ENCODE measurements around the gene ZNF217. TPM values are rescaled to one million over a fixed set of nuclear protein-coding genes. Genes with fewer than 3 reads are reported as not detected.

The ZNF217 gene
- total and polyA plus RNA-seq, 9 of the 15 experiments (the other 6 are each of a cell fraction or from before 2014, with no cell fraction given), result 3.0 to 41.8 (median 16.8) TPM

DNA sequence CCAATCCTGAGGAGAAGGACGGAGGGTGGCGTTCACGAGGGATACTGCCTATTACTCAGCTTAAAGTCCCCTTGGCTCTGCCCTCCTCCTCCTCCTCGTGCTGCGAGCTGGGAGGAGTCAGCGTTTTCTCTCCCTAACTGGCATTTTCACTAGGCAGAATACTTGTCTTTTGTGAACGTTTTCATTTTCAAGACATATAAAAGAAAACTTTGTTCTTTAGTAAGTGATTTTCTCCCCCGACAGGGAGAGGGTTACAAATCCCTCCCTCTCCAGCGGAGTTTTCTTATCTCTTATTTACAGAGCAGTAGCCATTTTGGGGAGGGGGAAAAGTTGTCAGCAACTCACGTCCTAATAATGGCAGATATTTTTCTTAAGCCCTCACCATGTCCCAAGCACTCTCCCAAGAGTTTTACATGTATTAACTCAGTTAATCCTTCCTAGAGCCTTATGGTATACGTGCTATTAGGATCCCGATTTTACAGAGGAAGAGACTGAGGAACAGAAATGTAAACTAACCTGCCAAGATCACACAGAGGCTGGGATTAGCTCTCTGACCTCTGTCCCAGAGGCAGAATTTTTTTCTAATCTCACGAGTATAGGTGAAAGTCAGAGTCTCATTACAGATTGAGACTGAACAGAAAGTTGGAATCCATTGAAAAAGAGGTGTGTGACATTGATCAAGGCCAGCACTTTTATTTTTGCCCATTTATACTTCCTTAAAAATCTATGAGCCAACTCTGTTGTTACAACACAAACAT, 30.0 kb upstream of the ZNF217 start (continued):
- TF ChIP-seq, protein P1, sequence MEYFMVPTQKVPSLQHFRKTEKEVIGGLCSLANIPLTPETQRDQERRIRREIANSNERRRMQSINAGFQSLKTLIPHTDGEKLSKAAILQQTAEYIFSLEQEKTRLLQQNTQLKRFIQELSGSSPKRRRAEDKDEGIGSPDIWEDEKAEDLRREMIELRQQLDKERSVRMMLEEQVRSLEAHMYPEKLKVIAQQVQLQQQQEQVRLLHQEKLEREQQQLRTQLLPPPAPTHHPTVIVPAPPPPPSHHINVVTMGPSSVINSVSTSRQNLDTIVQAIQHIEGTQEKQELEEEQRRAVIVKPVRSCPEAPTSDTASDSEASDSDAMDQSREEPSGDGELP (CRISPR knock-in tag; IDR thresholded peaks at IDR 0.05; ENCODE audit: borderline replicate concordance), result no peak
- TF ChIP-seq ZNF347 (CRISPR knock-in tag; IDR thresholded peaks at IDR 0.05; ENCODE audit: low read depth), result no peak
- no peak for TF ChIP-seq ATF6 (CRISPR knock-in tag; IDR thresholded peaks at IDR 0.05)
- TF ChIP-seq HMGN3 (IDR thresholded peaks at IDR 0.05; ENCODE audit: borderline replicate concordance, extremely low read depth, insufficient read length, low read depth, low read length), result no peak
- TF ChIP-seq ZNF589 (CRISPR knock-in tag; IDR thresholded peaks at IDR 0.05; ENCODE audit: low read depth), result peak; percentile 94
- TF ChIP-seq SAP30 (IDR thresholded peaks at IDR 0.05; ENCODE audit: borderline replicate concordance, insufficient read depth, low read depth, low read length, poor library complexity, severe bottlenecking), result no peak
- TF ChIP-seq PTTG1 (tag; IDR thresholded peaks at IDR 0.05; ENCODE audit: low read depth), result 0 out of 2 replicates have a peak, but pooled peaks have one; percentile 61
- no peak; the same call in 1 of the 2 replicates for TF ChIP-seq PKNOX1 (IDR thresholded peaks at IDR 0.05)
- TF ChIP-seq CBX8 (IDR thresholded peaks at IDR 0.05; ENCODE audit: borderline replicate concordance, extremely low read depth, low read depth, low read length, poor library complexity, severe bottlenecking), result no peak
- TF ChIP-seq TBP (optimal IDR thresholded peaks at IDR 0.05; ENCODE audit: low read depth, low read length), result peak; percentile 56
- no peak for TF ChIP-seq KAT2B (IDR thresholded peaks at IDR 0.05; ENCODE audit: low read depth, low read length)
- TF ChIP-seq, protein P2, sequence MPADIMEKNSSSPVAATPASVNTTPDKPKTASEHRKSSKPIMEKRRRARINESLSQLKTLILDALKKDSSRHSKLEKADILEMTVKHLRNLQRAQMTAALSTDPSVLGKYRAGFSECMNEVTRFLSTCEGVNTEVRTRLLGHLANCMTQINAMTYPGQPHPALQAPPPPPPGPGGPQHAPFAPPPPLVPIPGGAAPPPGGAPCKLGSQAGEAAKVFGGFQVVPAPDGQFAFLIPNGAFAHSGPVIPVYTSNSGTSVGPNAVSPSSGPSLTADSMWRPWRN (IDR thresholded peaks at IDR 0.05; ENCODE audit: low read depth), result no peak
- TF ChIP-seq CHAMP1 (IDR thresholded peaks at IDR 0.05), result no peak
- no peak for TF ChIP-seq ESRRB (CRISPR knock-in tag; IDR thresholded peaks at IDR 0.05; ENCODE audit: borderline replicate concordance)
- TF ChIP-seq CREB3 (tag; conservative IDR thresholded peaks at IDR 0.05; ENCODE audit: low read depth), result peak; percentile 89
